Coronary artery (tissue), 2 donors: Measurements from ENCODE around the gene KCNK16.

Source experiments
- DNase-seq: peaks from one replicate; pipeline ENCODE4 v3.0.0-alpha.2; 2017; ENCODE audit warnings: low spot score
- H3K27ac ChIP-seq, 2 donors: fragments of 200-600 bp; sonication (generic); one replicate each; pipeline ENCODE4 v1.5.1; 2016 to 2019
- H3K4me3 ChIP-seq: fragments of 200-600 bp; sonication (generic); 2 replicates; pipeline ENCODE4 v1.5.1; 2016; ENCODE audit warnings: mild to moderate bottlenecking, moderate library complexity
- TF ChIP-seq, protein P1 (sequence below): fragments of 200-600 bp; sonication (generic); IDR thresholded peaks from one replicate; pipeline ENCODE4 v1.5.1; 2019; ENCODE audit warnings: antibody characterized with exemption

Gene KCNK16

DNA sequence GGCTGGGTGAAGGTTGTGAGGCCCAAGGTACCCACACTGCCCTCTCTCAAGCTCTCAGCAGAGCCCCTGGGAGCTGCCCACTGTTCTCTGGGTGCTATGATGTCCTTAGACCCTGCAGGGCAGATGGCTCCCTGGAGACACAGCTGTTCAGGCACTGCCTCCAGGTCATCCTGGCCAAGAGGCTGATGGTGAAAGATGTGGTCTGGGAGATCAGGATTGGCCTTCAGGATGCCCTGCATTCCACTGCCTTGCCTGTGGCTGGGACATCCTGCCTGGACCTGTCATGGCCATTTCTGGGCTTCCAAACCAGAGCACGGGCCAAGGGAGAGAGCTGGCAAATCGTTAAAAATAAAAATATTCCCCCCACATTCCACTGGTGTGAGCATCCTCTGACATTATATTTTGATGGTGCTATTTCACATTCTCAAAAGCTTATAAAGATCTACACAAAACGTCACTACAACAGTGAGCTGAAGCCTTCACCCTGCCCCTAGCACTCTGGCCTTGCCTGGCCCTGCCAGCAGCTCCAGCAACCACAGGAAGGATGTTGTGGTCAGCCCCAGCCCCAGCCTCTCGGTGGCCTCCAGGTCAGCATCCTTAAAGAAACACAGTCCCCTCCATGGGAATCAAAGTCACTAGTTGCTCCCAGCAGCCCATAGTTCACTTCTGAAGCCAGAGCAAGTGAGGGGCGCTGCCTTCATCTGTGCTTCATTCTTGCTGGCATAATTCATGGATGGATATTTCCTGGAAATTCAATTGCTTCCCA, 13.5 kb upstream of the KCNK16 start:
- no peak overlapping the region for H3K4me3 ChIP-seq
- TF ChIP-seq, protein P1, sequence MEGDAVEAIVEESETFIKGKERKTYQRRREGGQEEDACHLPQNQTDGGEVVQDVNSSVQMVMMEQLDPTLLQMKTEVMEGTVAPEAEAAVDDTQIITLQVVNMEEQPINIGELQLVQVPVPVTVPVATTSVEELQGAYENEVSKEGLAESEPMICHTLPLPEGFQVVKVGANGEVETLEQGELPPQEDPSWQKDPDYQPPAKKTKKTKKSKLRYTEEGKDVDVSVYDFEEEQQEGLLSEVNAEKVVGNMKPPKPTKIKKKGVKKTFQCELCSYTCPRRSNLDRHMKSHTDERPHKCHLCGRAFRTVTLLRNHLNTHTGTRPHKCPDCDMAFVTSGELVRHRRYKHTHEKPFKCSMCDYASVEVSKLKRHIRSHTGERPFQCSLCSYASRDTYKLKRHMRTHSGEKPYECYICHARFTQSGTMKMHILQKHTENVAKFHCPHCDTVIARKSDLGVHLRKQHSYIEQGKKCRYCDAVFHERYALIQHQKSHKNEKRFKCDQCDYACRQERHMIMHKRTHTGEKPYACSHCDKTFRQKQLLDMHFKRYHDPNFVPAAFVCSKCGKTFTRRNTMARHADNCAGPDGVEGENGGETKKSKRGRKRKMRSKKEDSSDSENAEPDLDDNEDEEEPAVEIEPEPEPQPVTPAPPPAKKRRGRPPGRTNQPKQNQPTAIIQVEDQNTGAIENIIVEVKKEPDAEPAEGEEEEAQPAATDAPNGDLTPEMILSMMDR: no peak
- H3K27ac ChIP-seq: peak overlapping the region; percentile 3 to 35
- no peak for DNase-seq

DNA sequence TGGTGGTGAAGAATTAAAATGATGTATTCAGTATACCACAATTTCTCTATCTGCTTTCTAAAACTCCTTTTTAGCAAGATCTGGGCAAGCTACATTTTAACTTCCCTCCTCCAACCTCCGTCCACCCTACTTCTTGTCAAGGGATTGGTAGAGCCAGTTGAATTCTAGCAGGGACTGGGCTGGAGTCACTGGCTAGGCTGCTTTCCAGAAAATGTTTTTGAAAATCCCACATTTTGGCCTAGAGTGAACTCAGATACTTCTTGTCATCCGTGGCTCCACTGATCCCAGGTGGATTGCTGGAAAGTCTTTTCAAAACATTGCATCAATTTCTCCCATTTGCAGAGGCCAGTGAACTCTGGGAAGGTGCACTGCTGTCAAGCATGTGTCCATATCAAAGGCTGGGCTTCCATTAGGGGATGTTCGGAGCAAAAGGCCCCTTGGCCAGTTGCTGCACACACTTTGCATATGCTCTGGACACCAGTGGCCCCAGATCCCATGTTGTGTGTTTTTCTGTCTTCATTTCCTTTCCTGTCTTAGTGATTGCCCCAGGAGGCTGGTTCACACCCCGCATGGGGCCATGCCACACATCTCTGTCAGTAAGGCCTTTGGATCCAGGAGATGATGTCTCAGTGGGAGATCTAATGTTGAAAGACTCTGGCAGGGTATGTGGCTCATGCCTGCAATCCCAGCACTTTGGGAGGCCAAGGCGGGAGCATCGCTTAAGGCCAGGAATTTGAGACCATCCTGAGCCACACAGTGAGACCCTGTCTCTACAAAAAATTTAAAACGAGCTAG, 11.3 kb upstream of the KCNK16 start:
- no peak for DNase-seq
- no peak overlapping the region for H3K27ac ChIP-seq
- TF ChIP-seq, protein P1: no peak
- no peak overlapping the region for H3K4me3 ChIP-seq

DNA sequence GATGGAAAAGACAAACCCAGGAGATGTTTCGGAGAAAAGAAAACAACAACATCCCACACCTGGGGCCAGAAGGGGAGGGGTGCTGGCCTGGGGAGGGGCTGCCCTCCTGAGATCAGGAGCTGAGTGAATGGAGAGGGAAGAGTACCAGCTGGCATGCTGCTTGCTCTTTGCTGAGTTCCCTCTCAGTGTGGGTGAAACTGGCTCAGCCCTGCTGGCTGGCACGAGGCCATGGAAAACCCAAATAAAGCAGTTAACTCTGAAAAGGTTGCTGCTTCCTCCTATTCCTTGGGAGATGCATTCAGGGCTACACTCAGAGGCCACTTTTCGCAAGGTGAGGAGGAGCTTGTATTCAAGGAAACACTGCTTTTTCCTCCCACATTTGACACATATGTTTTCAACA, 8.0 kb upstream of the KCNK16 start:
- Histone ChIP-seq H3K4me3 (no peak overlapping the region), H3K27ac (no peak overlapping the region)
- TF ChIP-seq, protein P1: no peak
- DNase-seq: no peak

DNA sequence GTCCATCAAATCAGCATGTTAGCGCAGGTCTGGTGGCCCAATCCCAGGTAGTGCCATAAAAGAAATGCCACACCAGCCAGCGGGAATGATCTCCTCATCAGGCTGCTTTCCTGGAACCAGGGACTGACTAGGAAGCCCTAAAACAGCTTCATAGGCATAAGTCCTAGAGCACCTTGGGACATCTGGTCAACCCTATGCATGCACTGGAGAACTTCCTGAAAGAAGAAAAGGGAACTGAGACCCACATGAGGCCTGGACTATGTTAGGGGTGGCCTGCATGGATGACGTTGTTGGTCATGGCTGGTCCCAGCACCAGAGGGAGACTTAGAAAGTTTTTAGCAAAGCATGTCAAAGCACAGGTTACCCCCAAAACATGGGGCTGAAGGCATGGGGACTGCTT, 7.6 kb upstream of the KCNK16 start:
- no peak for DNase-seq
- Histone ChIP-seq H3K27ac (no peak overlapping the region), H3K4me3 (no peak overlapping the region)
- TF ChIP-seq, protein P1: no peak

DNA sequence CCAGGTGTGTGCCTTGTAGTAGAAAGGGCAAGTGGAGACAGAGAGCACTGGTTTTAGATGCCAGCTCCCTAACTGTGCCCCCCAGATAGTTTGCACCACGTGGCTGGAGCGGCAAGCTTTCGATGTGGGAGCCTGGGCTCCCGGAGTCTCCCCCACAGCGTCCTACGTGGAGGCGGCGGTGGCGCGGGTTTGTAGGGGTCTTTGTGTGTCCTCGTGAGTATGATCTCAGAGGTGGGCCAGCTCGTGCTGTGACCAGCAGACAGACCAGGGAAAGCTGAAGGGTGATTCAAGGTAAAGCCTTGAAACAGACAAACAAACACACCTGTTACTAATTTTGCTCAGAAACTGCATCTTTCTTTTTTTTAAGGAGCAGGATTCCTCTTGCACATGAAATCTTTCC, 5.6 kb upstream of the KCNK16 start:
- TF ChIP-seq, protein P1: no peak
- DNase-seq: no peak
- Histone ChIP-seq H3K4me3 (no peak overlapping the region), H3K27ac (no peak overlapping the region)

DNA sequence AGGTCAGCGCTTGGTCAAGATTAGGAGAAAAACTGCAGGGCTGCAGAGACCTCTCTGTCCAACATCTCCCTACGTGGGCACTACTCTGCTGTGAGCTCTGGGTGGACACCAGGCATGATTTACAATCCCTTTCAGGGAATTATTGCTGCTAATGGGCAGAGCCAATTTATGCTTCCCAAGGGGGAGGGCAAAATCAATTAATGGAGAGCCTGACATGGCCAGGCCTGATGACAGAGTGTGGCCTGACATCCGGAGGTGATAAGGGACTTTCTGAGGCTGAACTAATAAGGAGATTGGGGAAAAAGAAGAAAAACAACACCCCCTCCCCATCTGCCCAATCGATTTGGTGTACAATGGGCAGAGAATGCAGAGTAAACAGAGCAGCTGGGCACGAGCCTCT, 5.0 kb upstream of the KCNK16 start:
- no peak for DNase-seq
- H3K4me3 ChIP-seq: no peak overlapping the region
- no peak overlapping the region for H3K27ac ChIP-seq
- TF ChIP-seq, protein P1: no peak
